DLD1 (cell line): Measurements from ENCODE around the gene AIFM2.
"Not testable (repeated sequence)": the region's sequence is repeated elsewhere in the genome, so short reads cannot be mapped to it uniquely, and the experiment has no call there.

ENCODE experiments used
- in situ Hi-C: cut with HindIII; loops from 2 replicates; pipeline ENCODE4 v1.10.0; 2017; ENCODE audit warnings: low sequenced_read_pairs

AIFM2 gene

DNA sequence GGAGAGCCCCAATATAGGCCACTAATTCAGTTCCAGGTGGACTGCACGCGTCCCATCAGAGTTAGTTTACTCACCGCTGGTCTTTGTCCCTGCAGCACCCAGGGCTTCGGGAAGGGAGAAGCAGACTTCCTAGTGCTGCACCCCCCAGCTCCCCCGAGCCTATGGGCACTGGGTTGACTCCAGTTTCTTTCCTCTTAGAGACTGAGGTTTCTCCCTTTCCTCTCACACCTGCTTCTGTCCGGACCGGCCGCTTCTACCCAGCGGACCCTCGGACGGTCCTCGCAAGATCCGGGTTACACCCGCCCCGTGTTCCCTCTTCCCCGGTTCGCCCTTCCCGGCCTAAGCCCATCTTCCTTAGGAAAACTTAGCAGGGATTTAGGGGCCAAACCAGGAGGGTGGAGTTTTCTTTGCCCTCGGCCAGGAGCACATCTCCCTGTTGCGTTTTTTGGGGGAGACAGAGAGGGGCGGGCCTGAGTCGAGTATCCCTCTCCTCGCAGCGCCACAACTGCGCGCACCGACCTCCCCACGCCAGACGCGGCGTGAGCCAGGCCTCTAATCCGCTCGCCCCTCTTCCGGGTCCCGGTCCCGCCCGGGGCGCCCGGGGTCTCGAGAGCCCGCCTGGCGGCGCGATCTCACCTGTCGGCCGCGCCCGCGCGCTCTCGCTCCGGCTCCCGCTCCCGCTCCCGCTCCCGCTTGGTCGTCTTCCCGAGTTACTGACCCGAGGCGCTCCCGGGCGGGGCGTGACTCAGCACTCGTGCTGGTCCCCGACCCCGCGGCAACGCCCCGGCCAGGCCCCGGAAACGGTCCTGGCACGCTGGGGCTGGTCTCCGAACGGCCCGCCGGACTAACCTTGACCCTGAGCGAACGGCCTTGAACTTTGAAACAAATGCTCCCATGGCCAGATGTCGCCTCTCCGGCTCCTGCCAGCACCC, at the start of gene AIFM2:
TSS of gene AIFM2 (minus strand) at position 728 of the 932 bp plus-strand sequence. CDS start 8,741 bp downstream, outside the sequence.
- in situ Hi-C loops = no loop called here

DNA sequence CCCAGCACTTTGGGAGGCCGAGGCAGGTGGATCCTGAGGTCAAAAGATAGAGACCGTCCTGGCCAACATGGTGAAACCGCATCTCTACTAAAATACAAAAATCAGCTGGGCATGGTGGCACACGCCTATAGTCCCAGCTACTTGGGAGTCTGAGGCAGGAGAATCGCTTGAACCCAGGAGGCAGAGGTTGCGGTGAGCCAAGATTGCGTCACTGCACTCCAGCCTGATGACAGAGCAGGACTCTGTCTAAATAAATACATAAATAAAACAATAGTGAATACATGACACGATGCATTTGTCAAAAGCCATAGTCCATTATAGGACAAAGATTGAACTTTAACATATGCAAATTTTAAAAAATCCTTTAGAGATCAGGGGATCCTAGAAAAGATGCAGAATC, 46.6 kb upstream of the AIFM2 start:
- in situ Hi-C loops = not testable (repeated sequence)

DNA sequence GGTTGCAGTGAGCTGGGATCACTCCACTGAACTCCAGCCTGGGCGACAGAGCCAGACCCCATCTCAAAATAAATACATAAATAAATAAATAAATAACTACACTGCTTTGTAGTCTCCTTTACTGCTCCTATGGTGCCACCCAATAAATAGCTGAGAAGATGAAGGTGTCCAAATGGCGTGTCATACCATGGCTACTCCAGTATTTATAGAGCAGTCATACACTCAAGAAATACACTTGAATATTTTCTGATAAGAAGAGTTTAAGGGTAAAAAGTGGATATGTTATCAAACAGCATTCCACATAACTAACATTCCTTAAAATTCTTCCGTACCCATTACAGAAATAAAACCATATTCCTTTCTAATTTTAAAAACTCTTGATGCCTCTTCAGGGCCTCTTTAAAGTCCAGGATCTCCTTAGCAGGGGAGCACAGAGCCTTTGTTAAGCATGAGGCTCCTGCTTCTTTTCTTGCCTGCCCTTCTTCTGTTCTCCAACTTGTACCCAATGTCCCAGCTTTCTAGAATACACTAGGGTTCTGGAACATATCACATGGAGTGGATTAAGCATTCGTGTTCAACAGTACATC, 45.6 kb upstream of the AIFM2 start:
- in situ Hi-C loops = no loop called here

DNA sequence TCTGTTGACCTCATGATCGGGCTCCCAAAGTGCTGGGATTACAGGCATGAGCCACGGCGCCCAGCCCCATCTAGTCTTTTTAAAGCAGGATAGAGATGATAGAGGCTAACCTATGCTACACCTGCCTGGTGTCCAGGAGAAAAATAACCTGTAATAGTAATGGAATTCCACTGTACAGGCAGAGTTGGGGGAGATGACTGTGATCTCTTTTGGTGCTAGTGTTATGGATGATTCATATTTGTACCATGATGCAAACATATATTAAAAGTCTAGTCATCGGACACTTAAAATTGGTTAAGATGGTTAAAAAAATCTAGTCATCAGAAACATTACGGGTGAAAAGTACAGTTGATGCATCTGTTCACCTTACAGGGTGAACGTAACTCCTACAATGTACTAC, 43.8 kb upstream of the AIFM2 start:
- in situ Hi-C loops = no loop called here

DNA sequence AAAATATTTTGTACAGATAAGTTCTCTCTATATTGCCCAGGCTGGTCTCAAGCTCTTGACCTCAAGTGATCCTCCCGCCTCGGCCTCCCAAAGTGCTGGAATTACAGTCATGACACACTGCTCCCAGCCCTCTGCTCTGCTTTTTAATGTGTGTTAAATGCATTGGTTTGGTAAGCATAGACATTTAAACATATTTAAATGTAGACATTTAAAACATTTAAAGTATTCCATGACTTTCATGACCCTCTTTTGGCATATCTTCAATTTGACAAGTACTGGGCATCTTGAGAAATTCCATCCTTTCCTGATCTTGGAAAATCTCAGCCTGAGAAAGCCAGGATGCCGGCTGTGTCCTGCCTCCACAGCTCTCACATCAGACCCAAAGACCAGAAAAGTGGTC, 42.9 kb upstream of the AIFM2 start:
- in situ Hi-C loops = no loop called here

DNA sequence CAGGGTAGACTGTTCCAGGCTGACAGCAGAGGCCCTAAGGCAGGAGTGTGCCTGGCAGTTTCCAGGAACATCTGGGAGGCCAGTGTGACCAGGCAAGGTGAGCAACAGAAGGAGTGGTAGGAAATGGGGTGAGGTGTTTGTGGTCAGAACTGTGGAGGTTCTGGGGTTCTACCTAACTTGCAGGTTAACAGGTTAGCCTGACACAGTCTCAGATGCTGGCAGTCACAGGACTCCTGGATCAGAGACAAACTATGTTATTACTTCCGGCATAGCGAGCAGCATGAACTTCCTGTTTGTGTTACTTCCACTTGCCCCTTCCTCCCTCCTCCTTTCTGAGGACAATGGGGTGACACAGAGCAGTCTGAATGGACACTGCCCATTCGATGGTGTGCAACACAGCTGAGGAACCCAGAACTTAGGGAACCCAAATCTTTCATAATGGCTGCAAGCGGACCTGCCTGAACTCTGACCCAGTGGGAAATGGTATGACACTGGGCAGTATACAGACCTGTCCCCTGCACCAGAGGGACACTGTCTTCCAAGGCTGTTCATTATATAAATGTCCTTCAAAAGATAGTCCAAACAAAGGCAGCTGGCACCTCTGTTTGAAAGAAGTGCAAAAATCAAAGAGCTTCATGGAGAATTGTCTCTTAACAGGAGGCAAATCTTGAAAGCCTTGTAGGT, 41.6 kb upstream of the AIFM2 start:
- in situ Hi-C loops = no loop called here

DNA sequence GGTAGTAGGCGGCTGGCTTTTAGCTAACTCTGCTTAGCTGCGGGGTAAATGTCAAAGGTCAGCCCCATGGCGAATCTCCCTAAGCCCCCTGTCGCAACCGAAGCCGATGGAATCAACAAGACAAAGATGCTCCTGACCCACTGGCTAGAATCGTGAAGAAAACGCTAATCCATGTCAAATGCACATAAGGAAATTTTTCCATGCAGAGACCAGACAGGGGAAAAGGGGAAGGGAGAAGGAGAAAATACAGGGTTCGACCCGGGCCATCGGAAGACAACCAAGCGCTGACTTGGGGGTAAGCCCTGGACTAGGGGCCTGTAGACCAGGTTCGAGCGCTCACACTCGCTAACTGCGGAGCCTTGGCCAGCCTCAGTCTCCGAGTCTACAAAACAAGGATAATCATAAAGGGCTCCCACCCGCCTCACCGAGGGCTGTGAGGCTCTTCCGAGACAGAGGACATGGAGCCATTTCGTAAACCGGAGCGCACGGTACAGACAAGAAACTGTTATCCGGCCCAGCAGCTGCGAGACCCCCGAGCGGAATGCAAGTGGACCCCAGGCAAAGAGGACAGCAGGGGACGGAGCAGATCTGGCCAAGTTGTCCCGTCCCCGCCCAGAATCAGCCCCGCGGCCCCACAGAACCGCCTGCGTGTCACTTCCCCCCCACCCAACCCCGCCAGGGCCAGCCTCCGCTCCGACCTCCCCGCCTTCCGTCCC, 37.2 kb upstream of the AIFM2 start:
- in situ Hi-C loops = no loop called here

DNA sequence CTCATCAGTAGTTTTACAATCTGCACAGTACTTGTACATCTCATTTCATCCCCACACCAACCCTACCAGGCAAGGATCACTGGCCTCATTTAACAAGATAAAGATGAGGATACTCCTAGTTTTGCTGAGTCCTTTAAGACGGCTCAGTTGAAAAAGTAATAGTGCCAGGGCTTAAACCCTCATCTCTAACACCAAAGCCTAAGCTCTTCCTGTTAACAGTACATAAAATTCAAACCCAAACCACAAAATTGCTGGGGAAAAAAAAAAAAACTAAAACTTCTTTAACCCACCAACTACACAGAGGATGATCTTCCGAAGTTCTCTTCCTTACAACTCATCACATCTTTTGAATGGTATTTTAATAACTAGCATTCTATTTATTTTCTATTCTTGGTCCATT, 36.4 kb upstream of the AIFM2 start:
- in situ Hi-C loops = no loop called here

DNA sequence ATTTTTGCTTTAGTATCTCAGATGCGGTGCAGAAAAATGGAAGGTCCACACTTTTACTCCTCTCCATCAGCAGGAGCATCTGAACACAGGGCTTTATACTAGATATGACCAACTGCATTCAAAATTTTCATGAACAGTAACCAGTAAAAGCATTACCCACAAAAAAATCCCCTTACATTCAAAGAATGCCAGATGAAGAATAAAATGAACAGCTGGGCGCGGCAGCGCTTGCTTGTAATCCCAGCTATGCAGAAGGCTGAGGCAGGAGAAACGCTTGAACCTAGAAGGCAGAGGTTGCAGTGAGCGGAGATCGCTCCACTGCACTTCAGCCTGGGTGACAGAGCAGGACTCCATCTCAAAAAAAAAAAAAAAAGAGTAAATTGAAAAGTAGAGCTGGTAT, 34.6 kb upstream of the AIFM2 start:
- in situ Hi-C loops = no loop called here

DNA sequence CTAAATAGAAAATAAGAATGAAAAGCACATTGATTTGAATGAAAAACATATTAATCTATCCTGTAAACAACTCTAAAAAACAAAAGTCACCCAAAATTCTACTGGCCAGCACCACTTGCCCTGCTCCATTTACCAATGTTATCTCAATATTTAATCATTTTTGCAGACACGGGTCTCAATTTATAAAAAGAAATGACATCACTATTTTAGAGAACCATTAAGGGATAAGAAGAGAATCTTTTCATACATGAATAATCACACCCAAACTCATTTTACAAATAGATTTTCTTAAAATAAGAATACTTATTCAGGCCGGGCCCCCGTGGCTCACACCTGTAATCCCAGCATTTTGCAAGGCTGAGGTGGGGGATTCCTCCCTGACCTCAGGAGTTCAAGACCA, 33.8 kb upstream of the AIFM2 start:
- in situ Hi-C loops = no loop called here

DNA sequence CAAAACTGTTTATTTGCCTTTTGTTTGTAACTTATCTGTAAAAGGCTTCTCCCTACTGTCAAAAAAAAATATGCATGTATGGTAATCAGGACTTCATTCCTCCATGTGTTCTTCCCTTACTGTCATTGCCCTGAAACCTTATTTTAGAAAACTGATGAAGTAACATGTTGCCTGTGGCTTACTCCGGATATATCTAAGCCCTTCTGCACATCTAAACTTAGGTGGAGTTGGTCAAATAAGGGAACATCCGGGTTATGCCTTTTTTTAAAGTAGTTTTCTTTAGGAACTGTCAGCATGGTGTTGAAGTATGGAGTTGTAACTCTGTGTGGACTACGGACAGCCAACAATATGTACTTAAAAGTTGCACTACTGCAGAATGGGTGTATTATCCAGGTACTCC, 31.5 kb upstream of the AIFM2 start:
- in situ Hi-C loops = no loop called here

DNA sequence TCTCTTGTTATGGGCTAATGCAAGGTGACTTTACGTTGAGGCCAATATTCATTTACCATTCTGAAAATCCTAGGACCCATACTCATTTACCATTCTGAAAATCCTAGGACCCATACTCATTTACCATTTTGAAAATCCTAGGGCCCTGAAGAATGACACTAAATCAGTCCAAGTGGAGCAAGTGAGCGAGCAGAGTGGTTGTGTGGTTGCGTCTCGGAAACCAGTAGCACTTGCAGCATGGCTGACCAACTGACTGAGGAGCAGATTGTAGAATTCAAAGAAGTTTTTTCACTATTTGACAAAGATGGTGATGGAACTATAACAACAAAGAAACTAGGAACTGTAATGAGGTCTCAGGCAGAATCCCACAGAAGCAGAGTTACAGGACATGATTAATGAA, 30.8 kb upstream of the AIFM2 start:
- in situ Hi-C loops = no loop called here

DNA sequence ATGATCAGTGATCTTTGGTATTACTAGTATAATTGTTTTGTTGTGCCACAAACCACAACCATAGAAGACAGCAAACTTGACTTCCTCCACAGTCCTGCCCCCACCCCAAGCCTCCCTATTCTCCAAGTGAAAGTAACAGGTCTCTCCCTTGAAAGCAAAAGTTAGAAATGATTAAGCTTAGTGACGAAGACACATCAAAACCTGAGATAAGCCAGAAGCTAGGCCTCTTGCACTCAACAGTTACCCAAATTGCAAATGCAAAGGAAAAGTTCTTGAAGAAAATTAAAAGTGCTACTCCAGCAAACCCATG, 30.2 kb upstream of the AIFM2 start:
- in situ Hi-C loops = no loop called here

DNA sequence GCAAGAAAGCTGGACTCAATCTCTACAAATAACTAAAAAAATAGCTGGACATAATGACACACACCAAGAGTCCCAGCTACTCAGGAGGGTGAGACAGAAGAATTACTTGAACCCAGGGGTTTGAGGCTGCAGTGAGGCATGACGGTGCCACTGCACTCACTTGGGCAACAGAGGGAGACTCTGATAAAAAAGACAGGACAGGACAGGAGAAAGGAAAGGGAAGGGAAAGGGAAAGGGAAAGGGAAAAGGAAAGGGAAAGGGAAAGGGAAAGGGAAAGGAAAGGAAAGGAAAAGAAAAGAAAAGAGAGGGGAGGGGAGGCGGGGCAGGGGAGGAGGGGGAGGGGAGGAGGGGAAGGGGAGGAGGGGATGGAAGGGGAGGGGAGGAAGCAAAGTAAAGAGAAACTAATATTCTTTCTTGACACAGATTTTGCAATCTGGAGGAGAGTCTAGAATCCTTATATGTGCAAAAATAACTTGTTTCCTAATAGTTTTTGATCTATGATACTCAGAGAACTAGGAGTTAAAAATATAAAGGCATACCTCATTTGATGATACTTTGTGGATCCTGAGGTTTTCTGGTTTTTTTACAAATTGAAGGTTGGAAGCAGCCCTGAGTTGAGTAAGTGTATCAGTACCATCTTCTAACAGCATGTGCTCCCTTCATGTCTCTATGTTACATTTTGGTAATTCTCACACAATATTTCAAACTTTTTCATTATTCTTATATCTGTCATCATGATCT, 29.7 kb upstream of the AIFM2 start:
- in situ Hi-C loops = no loop called here

DNA sequence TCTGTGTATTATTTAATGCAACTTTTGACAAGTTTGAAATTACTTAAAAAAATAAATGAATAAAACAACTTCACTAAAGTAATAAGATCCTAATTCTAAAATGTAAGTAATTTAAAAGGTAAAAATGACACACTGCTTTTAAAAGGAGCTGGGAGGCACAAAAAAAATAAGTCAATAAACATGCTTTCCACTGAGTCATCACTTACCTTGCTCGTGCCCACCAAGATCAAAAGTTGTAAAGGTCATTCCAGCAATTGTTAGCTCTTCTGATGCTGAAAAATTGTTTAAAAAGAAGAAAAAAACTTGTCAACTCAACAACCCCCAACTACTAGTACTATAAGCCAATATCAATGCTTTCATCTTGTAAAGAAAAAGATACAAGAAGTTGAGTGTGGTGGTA, 28.2 kb upstream of the AIFM2 start:
- in situ Hi-C loops = no loop called here

DNA sequence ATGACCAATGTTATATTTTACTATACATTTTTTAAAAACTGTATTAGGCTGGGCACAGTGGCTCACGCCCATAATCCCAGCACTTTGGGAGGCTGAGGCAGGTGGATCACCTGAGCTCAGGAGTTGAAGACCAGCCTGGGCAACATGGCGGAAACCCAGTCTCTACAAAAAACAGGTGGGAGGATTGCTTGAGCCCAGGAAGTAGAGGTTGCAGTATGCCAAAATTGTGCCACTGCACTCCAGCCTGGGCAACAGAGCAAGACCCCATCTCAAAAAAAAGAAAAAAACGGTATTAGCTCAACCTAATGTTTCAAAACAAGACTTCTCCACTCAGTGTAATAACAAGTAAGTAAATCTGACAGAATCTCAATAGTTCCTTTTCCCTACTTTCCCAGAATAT, 26.7 kb upstream of the AIFM2 start:
- in situ Hi-C loops = not testable (repeated sequence)

DNA sequence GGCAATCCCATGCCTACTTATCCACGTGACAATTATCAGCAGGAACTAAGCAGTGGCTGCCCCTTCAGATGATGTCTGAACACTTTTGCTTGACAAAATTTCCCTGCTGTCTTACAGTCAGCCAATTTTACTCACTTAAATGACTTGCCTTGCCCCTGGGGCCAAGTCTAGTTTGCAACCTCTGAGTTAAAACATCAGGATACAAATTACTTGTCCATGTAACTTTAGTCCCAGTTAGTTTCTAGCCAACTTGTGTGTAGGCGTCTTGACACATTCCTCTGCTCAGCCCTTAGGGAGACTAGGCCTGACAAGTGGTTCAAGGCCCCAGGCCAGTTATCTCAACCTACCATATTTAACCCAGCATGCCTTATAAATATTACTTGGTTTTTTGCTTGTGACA, 25.5 kb upstream of the AIFM2 start:
- in situ Hi-C loops = no loop called here

DNA sequence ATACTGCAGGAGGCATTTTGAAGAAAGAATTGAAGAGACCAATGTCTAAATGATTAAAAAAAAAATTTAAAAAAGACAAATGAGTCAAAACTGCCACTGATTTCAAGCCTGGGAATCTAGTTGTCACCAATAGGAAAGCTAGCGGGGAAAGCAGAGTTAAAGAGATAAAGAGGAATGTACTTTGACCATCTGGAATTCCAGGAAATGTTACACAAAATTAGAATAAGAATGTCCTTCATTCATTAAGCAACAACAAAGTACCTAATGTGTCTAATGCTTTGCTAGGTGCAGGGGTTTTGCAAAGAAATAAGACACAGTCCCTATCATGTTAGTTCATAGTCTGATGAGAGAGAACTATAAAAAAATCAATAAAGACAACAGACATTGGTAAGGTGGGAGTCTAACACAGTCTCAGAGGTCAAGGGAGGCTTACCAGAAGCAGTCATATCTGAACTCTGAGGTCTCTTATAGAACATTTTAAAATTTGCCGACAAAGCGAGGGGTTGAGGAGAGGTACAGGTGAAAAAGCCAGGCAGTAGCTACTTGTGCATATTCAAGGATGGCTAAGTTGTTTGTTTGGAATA, 22.7 kb upstream of the AIFM2 start:
- in situ Hi-C loops = no loop called here

DNA sequence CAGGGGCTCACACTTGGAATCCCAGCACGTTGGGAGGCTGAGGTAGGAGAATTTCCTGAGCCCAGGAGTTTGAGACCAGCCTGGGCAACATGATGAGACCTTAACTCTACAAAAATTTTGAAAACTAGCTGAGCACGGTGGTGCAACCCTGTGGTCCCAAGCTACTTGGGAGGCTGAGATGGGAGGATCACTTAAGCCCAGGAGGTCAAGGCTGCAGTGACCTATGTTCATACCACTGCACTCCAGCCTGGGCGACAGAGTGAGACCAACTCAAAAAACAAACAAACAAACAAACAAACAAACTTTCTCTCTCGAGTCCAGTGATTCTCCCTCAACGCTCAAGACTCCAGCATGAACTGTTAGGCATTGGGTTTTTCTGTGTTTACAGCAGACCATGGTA, 15.9 kb upstream of the AIFM2 start:
- in situ Hi-C loops = no loop called here

DNA sequence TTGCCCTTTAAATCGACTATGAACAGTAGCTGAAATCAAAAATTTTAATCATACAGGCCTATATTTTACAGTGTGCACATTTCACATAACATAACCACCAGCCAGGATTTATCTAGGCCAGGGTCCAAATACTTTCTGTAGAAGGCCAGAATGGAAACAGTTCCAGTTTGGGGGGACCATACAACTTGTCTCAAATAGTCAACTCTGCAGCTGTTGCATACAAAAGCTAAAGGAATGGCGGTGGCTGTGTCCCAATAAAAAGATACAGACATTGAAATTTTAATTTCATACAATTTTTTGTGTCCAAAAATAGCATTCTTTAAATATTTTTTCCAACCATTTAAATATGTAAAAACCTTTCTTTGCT, 14.6 kb upstream of the AIFM2 start:
- in situ Hi-C loops = no loop called here
